Measurements from ENCODE around the gene CERK.

DNA sequence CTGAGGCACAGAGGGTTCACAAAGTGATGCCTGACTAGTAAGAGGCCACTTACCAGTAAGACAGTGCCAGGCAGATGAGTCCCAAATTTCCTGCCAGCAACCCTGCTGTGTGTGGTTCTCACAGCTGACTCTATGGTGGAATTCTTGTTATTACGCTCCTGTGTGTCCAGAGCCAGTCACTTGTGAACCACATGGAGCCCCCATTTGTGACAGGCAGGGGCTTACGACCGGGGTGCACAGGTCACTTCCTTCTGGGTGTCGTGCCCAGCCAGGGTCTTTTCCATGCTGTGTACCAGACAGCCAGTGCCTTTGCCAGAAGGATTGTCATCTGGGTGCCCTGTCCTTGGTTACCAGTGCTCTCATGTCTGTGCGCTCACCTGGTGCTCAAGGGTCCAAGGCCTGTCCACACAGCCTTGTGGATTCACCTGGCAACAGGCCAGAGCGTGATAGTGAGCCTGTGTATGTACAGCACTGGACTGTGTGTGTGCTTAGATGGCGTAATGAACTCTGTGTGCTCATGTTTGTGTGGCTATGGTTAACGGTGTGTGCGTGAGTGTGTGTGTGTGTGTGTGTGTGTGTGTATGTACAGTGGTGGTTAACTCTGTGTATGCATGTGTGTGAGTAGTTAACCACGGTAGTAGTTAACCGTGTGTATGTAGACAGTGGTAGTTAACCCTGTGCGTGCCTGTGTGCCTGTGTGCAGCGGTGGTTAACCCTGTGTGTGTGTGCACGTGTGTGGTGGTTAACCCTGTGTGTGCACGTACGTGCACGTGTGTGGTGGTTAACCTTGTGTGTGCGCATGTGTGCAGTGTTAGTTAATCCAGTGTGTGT lies 99.2 kb downstream of the CERK start:
- TF ChIP-seq, protein P1, sequence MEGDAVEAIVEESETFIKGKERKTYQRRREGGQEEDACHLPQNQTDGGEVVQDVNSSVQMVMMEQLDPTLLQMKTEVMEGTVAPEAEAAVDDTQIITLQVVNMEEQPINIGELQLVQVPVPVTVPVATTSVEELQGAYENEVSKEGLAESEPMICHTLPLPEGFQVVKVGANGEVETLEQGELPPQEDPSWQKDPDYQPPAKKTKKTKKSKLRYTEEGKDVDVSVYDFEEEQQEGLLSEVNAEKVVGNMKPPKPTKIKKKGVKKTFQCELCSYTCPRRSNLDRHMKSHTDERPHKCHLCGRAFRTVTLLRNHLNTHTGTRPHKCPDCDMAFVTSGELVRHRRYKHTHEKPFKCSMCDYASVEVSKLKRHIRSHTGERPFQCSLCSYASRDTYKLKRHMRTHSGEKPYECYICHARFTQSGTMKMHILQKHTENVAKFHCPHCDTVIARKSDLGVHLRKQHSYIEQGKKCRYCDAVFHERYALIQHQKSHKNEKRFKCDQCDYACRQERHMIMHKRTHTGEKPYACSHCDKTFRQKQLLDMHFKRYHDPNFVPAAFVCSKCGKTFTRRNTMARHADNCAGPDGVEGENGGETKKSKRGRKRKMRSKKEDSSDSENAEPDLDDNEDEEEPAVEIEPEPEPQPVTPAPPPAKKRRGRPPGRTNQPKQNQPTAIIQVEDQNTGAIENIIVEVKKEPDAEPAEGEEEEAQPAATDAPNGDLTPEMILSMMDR (IDR thresholded peaks at IDR 0.05) = no peak
- TF ChIP-seq POLR2A (IDR thresholded peaks at IDR 0.05) = no peak

All from heart left ventricle (tissue), 13 donors.